Suppressor macrophage treated with lipopolysaccharide for 4 hours (primary cell): Measurements from ENCODE around the gene NUP50.
A peak's percentile ranks its signal among the peaks of the same experiment; 100 is the strongest.

Experiments used
- DNase-seq: peaks from one replicate; pipeline ENCODE4 v3.0.0-alpha.2; 2020

Gene NUP50

GRCh38 chr22:45233827-45234226 lies 70.1 kb downstream of the NUP50 start:
- DNase-seq, result no peak

- peak; percentile 71 for DNase-seq
Observed at GRCh38 chr22:45235101-45235777, 71.5 kb downstream of the NUP50 start.

GRCh38 chr22:45235851-45236342 lies 72.2 kb downstream of the NUP50 start:
- DNase-seq, result no peak

DNA sequence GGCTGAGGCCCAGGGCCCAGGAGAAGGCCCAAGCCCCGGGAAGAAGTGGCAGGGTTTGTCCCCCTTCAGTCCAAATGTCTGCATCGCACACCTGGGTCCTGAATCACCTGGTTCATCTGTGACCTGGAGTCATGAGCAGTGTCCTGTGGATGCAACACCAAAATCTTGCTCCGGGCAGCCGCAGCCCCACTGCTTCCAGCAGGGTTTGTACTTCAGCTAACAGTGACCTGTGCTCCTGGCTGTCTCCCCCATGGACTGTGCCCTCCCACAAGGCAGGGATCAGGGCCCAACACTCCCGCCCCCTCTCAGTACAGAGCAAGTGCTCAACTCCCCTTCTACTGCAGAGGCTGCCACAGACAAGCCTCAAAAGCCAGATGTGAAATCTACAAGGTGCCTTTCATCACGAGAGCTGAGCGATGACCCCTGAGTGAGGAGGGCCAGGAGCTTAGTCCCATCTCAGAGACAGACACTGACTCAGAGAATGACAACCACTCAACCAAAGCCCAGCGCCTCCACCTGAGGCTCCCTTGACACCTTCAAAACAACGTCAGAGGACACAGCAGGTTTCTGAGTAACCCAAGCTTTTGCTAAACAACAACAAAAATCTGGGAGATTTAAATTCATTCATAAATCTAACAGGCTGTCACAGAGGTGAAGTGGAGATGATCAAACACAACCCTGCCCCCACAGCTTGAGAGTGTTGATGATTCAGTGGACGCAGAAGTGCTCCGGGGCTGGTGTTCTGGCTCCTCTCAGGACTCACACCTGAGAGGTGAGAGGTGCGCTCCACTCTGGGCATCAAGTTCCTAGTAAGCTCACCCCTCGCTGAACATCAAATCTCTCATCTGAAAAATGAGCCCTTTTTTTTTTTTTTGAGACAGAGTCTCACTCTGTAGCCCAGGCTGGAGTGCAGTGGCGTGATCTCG lies 73.6 kb downstream of the NUP50 start:
- DNase-seq, result no peak
